Smooth muscle cell (in vitro differentiated cells): ENCODE data around the gene CHRM2. TPM values are rescaled to one million over a fixed set of nuclear protein-coding genes. Genes with fewer than 3 reads are reported as not detected.

ENCODE experiments used
- DNase-seq: peaks from one replicate; lab custom pipeline; 2025; ENCODE audit not compliant: unreplicated experiment; lab: John Stamatoyannopoulos, UW
- H2AFZ ChIP-seq: fragments of 200-600 bp; sonication (generic); 2 replicates; pipeline ENCODE4 v1.6.0; 2016; ENCODE audit warnings: antibody characterized with exemption, low read depth, mild to moderate bottlenecking
- H3F3A ChIP-seq: fragments of 200-600 bp; sonication (generic); 2 replicates; pipeline ENCODE4 v1.6.0; 2017; ENCODE audit warnings: antibody characterized with exemption, low read depth
- H3K27ac ChIP-seq: fragments of 200-600 bp; sonication (generic); 2 replicates; pipeline ENCODE4 v1.5.1; 2016; ENCODE audit warnings: low read depth, mild to moderate bottlenecking
- H3K27me3 ChIP-seq: fragments of 200-600 bp; sonication (generic); 2 replicates; pipeline ENCODE4 v1.6.1; 2016; ENCODE audit warnings: low read depth, mild to moderate bottlenecking
- H3K36me3 ChIP-seq: fragments of 200-600 bp; sonication (generic); 2 replicates; pipeline ENCODE4 v1.5.1; 2016; ENCODE audit warnings: low read depth
- H3K4me1 ChIP-seq: fragments of 200-600 bp; sonication (generic); 2 replicates; pipeline ENCODE4 v1.5.1; 2016; ENCODE audit warnings: low read depth
- H3K4me2 ChIP-seq: fragments of 200-600 bp; sonication (generic); 2 replicates; pipeline ENCODE4 v1.6.0; 2016; ENCODE audit warnings: mild to moderate bottlenecking
- H3K4me3 ChIP-seq: fragments of 200-600 bp; sonication (generic); 2 replicates; pipeline ENCODE4 v1.5.1; 2016; ENCODE audit warnings: mild to moderate bottlenecking
- H3K79me2 ChIP-seq: fragments of 200-600 bp; sonication (generic); 2 replicates; pipeline ENCODE4 v1.6.0; 2016; ENCODE audit warnings: low read depth, mild to moderate bottlenecking
- H3K9ac ChIP-seq: fragments of 200-600 bp; sonication (generic); 2 replicates; pipeline ENCODE4 v1.6.0; 2016; ENCODE audit warnings: low read depth
- H3K9me3 ChIP-seq: fragments of 200-600 bp; sonication (generic); replicated peaks from 2 replicates; pipeline ENCODE4 v1.5.1; 2016; ENCODE audit warnings: low read depth
- H4K20me1 ChIP-seq: fragments of 200-600 bp; sonication (generic); 2 replicates; pipeline ENCODE4 v1.6.0; 2016; ENCODE audit warnings: low read depth
- WGBS: methylation state at CpG from one replicate; pipeline ENCODE4 v1.1.7; 2016; ENCODE audit warnings: low lambda C conversion rate; 5-methylcytosine and 5-hydroxymethylcytosine counted together
- polyA plus RNA-seq: library from polyadenylated mRNA; unstranded; fragments of >200 nt; fragmentation: Nextera tagmentation; extraction: Ambion mirVana; gene quantifications from 2 replicates; pipeline ENCODE4 v1.2.1, GENCODE V29; 2016
- total RNA-seq: library from RNA; depleted of rRNA; stranded (reverse); fragments of >200 nt; gene quantifications from 2 replicates; pipeline ENCODE4 v1.2.3, GENCODE V29; 2014
- TF ChIP-seq, protein P1 (sequence below): fragments of 200-600 bp; sonication (generic); IDR thresholded peaks from 2 replicates; pipeline ENCODE4 v1.5.1; 2017; ENCODE audit warnings: borderline replicate concordance, mild to moderate bottlenecking, antibody characterized with exemption; ENCODE audit not compliant: insufficient read depth, poor library complexity, severe bottlenecking

Gene CHRM2
- total and polyA plus RNA-seq, 2 experiments from 2014 or later, result 0.33 to 3.0 TPM

DNA sequence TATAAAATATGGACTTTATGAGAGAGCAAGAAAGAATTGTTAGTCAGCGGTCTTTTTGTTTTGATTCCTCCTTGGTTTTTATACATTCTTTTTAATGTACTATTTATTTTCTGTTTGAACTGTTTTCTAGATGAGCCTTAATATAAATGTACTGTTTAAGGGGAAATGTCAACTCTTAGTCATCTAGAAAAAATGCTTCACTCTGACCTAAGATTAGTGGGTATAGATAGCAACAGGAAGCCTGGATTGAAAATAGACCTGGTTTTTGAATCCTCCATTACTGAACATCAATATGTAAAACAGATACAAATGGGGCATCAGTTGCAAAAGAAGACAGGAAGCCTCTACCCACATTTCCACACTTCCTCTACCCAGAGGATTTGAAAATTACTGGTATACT, 87.8 kb downstream of the CHRM2 start:
- Histone ChIP-seq H3K4me2 (peak overlapping the region; percentile 32), H3K4me1 (no peaks in the 10 kb centered on the region), H2AFZ (peak overlapping the region; percentile 20), H3K27me3 (no peaks in the 10 kb centered on the region), H3K27ac (peak overlapping the region; percentile 46), H4K20me1 (no peaks in the 10 kb centered on the region), H3K9me3 (no peaks in the 10 kb centered on the region), H3K4me3 (no peak overlapping the region), H3K36me3 (no peaks in the 10 kb centered on the region), H3F3A (no peaks in the 10 kb centered on the region), H3K9ac (no peak overlapping the region), H3K79me2 (no peaks in the 10 kb centered on the region)
- TF ChIP-seq, protein P1, sequence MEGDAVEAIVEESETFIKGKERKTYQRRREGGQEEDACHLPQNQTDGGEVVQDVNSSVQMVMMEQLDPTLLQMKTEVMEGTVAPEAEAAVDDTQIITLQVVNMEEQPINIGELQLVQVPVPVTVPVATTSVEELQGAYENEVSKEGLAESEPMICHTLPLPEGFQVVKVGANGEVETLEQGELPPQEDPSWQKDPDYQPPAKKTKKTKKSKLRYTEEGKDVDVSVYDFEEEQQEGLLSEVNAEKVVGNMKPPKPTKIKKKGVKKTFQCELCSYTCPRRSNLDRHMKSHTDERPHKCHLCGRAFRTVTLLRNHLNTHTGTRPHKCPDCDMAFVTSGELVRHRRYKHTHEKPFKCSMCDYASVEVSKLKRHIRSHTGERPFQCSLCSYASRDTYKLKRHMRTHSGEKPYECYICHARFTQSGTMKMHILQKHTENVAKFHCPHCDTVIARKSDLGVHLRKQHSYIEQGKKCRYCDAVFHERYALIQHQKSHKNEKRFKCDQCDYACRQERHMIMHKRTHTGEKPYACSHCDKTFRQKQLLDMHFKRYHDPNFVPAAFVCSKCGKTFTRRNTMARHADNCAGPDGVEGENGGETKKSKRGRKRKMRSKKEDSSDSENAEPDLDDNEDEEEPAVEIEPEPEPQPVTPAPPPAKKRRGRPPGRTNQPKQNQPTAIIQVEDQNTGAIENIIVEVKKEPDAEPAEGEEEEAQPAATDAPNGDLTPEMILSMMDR, result no peak
- 86% methylated on average over 1 of the region's 1 CpG for WGBS
- no peak for DNase-seq

DNA sequence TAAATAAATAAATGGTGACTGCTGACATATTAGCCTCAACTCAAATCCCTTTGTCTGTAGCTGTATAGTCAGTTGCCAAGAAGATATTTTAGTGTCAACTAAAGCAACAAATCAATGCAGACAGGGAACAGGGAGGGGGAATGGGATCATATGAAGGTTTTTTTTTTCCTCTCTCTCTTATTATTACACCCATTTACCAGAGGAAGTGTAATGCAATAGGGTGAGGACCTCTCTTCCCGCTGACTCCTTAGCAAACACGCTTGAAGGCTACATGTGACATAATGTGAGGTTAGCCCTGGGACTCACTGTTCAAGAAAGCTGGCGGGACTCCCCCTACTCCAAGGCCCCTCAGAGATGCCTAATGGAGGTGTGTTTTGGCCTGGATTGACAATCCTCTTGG, 88.2 kb downstream of the CHRM2 start:
- no peak overlapping the region for H3K9ac ChIP-seq
- peak overlapping the region; percentile 32 for H3K4me2 ChIP-seq
- H3K4me3 ChIP-seq, result no peak overlapping the region
- no peaks in the 10 kb centered on the region for H3K9me3 ChIP-seq
- H3K27me3 ChIP-seq, result no peaks in the 10 kb centered on the region
- WGBS, result 97% methylated on average over 3 of the region's 3 CpGs
- no peaks in the 10 kb centered on the region for H3K4me1 ChIP-seq
- H3K27ac ChIP-seq, result peak overlapping the region; percentile 46
- no peaks in the 10 kb centered on the region for H3K79me2 ChIP-seq
- TF ChIP-seq, protein P1, result no peak
- peak overlapping the region; percentile 20 for H2AFZ ChIP-seq
- H4K20me1 ChIP-seq, result no peaks in the 10 kb centered on the region
- H3F3A ChIP-seq, result no peaks in the 10 kb centered on the region
- no peaks in the 10 kb centered on the region for H3K36me3 ChIP-seq
- DNase-seq, result no peak

DNA sequence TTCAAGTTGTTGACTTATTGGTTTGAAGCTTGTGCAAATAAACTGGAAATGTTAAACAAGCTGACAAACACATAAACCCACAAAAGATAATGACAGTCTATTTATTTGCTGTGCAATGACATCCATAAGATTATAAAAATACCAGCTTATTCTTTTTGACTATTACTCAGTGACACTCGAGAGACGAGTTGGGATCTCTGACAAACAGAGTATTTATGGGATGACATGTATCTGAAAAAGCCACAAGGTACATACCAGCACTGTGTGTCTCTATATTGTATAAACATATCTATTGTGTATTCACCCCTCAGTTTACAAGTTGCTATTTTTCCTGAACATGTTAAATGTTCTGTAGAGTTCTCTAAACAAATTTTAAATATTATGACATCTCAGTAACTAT, 88.9 kb downstream of the CHRM2 start:
- Histone ChIP-seq H3K9ac (no peak overlapping the region), H3F3A (no peaks in the 10 kb centered on the region), H2AFZ (no peak overlapping the region), H3K36me3 (no peaks in the 10 kb centered on the region), H3K27ac (peak overlapping the region; percentile 46), H3K4me1 (no peaks in the 10 kb centered on the region), H3K27me3 (no peaks in the 10 kb centered on the region), H3K9me3 (no peaks in the 10 kb centered on the region), H3K4me3 (no peak overlapping the region), H3K4me2 (peak overlapping the region; percentile 20), H3K79me2 (no peaks in the 10 kb centered on the region), H4K20me1 (no peaks in the 10 kb centered on the region)
- no peak for DNase-seq
- 26% methylated on average over 2 of the region's 2 CpGs for WGBS
- TF ChIP-seq, protein P1, result no peak

DNA sequence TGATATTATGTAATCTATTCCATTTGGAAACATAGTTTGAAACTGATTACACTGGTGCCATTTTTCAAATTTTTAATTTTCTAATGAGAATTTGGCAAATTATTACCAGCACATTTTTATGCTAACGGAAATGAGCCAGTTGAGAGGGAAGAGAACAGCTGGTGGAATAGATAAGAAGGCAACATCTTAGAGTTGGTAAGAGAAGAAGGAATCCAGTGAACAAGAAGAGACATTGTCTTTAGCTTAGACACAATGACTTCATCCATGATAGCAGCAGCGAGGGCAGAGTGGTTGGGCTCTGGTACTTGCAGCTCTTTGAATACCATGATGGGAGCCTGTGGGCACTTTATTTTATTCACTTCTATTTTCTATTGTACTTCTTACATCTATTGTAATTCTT, 89.6 kb downstream of the CHRM2 start:
- Histone ChIP-seq H3K4me1 (no peaks in the 10 kb centered on the region), H3K27ac (no peak overlapping the region), H3F3A (no peaks in the 10 kb centered on the region), H3K27me3 (no peaks in the 10 kb centered on the region), H3K4me3 (no peak overlapping the region), H3K4me2 (no peak overlapping the region), H4K20me1 (no peaks in the 10 kb centered on the region), H3K9me3 (no peaks in the 10 kb centered on the region), H3K36me3 (no peaks in the 10 kb centered on the region), H3K9ac (no peak overlapping the region), H3K79me2 (no peaks in the 10 kb centered on the region), H2AFZ (no peak overlapping the region)
- 78% methylated on average over 2 of the region's 2 CpGs for WGBS
- TF ChIP-seq, protein P1, result no peak
- DNase-seq, result no peak
